HepG2 (cell line): Measurements from ENCODE around the gene OR7G1. TPM values are rescaled to one million over a fixed set of nuclear protein-coding genes. Genes with fewer than 3 reads are reported as not detected.

Source experiments
- ATAC-seq: fragments of 200-7000 bp; cut with Tn5 transposase; 3 replicates; pipeline ENCODE4 v1.9.1; 2020; ENCODE audit warnings: mild to moderate bottlenecking, moderate library complexity
- BruUV-seq: library from RNA; stranded (reverse); fragments of 400-500 nt; replicated peaks from 2 replicates; lab custom pipeline; 2021; lab: Mats Ljungman, UMichigan
- CTCF ChIA-PET: fragments of 300-600 bp; formaldehyde crosslinking; extraction: SDS; loops from one replicate; lab custom pipeline; 2021; ENCODE audit warnings: low total read pairs, inconsistent platforms, low intra/inter-chr PET ratio; lab: Yijun Ruan, JAX
- POLR2A ChIA-PET: fragments of 350-600 bp; sonication (Branson Sonifier 250); formaldehyde crosslinking; loops from one replicate; lab custom pipeline; 2020; ENCODE audit warnings: antibody characterized with exemption, inconsistent platforms; lab: Yijun Ruan, JAX
- DNase-seq: peaks from one replicate; pipeline ENCODE4 v3.0.0-alpha.2; 2015; ENCODE audit warnings: low spot score
- FAIRE-seq: peaks from 3 replicates; lab custom pipeline; 2011; peaks lifted over from hg19 to GRCh38; lab: Jason Lieb, UNC
- H2AFZ ChIP-seq: one replicate; pipeline ENCODE4 v1.6.1; 2011; ENCODE audit warnings: low read length, inconsistent platforms
- H3K27ac ChIP-seq: fragments of 300-600 bp; 3 replicates; pipeline ENCODE4 v1.8.0; 2011; ENCODE audit warnings: mixed run types, mild to moderate bottlenecking, mixed read lengths, low read length, inconsistent platforms; ENCODE audit not compliant: insufficient read depth; ENCODE audit errors: extremely low read length
- H3K27me3 ChIP-seq, 2 experiments: fragments of 200-600 bp in 1 of 2; 2 replicates in 1 of 2; 3 replicates in 1 of 2; pipeline versions ENCODE4 v1.6.0 to v1.8.0; 2011; ENCODE audit warnings: low read length in 2 of 2, mild to moderate bottlenecking in 2 of 2, moderate library complexity in 2 of 2, inconsistent platforms in 1 of 2; ENCODE audit not compliant: insufficient read depth in 2 of 2, control insufficient read depth in 1 of 2
- H3K36me3 ChIP-seq, 2 experiments: fragments of 200-600 bp in 1 of 2; replicated peaks in 1 of 2; 2 replicates in 1 of 2; 3 replicates in 1 of 2; pipeline versions ENCODE4 v1.5.1 to v1.8.0; 2011; ENCODE audit warnings: low read length in 2 of 2, inconsistent platforms in 1 of 2; ENCODE audit not compliant: insufficient read depth in 2 of 2, control insufficient read depth in 1 of 2
- H3K4me1 ChIP-seq: 2 replicates; pipeline ENCODE4 v1.5.1; 2012; ENCODE audit warnings: low read length, inconsistent platforms; ENCODE audit not compliant: insufficient read depth
- H3K4me2 ChIP-seq: 2 replicates; pipeline ENCODE4 v1.6.0; 2011; ENCODE audit warnings: low read depth, low read length, inconsistent platforms
- H3K4me3 ChIP-seq, 3 experiments: fragments of 200-600 bp in 1 of 3; sonication (generic), shearing (Covaris generic) in 1 of 3; replicated peaks in 1 of 3; 2 replicates each; pipeline ENCODE4 v1.5.1; 2011 to 2016; ENCODE audit warnings: low read length in 3 of 3, inconsistent platforms in 2 of 3, low read depth in 2 of 3, mild to moderate bottlenecking in 2 of 3, control low read depth in 1 of 3, mixed read lengths in 1 of 3; ENCODE audit not compliant: insufficient read depth in 1 of 3
- H3K79me2 ChIP-seq: one replicate; pipeline ENCODE4 v1.6.1; 2011; ENCODE audit warnings: low read length, inconsistent platforms; ENCODE audit not compliant: insufficient read depth
- H3K9ac ChIP-seq: 2 replicates; pipeline ENCODE4 v1.6.0; 2011; ENCODE audit warnings: mild to moderate bottlenecking, low read depth, low read length, inconsistent platforms; ENCODE audit not compliant: insufficient read depth
- H3K9me3 ChIP-seq: 2 replicates; pipeline ENCODE4 v1.5.1; 2012; ENCODE audit warnings: mild to moderate bottlenecking, low read length
- H4K20me1 ChIP-seq: 2 replicates; pipeline ENCODE4 v1.6.0; 2011; ENCODE audit warnings: inconsistent platforms, mild to moderate bottlenecking, low read length, moderate library complexity; ENCODE audit not compliant: insufficient read depth
- AKAP8 ChIP-seq: sonication (generic); formaldehyde crosslinking; IDR thresholded peaks from 2 replicates; pipeline ENCODE4 v1.5.1; 2020; ENCODE audit warnings: mild to moderate bottlenecking, missing genetic modification reagents
- HNRNPH1 ChIP-seq: fragments of 200-400 bp; formaldehyde crosslinking; optimal IDR thresholded peaks from 2 replicates; pipeline ENCODE3; 2017; ENCODE audit warnings: mild to moderate bottlenecking, low read depth, low read length
- RARA ChIP-seq: IDR thresholded peaks from 2 replicates; pipeline ENCODE4 v1.6.1; 2016; ENCODE audit warnings: missing genetic modification reagents, missing compliant biosample characterization
- ZFP36L1 ChIP-seq: sonication (generic); formaldehyde crosslinking; IDR thresholded peaks from 2 replicates; pipeline ENCODE4 v1.8.0; 2022; ENCODE audit warnings: mild to moderate bottlenecking, missing genetic modification reagents, moderate library complexity
- ZFX ChIP-seq: sonication (generic); formaldehyde crosslinking; IDR thresholded peaks from 2 replicates; pipeline ENCODE4 v1.4.0; 2020; ENCODE audit warnings: mild to moderate bottlenecking, low read depth, missing genetic modification reagents, moderate library complexity
- ZNF138 ChIP-seq: sonication (generic); formaldehyde crosslinking; IDR thresholded peaks from 2 replicates; pipeline ENCODE4 v1.5.0; 2020; ENCODE audit warnings: mild to moderate bottlenecking, low read depth, missing genetic modification reagents
- ZNF446 ChIP-seq: sonication (generic); formaldehyde crosslinking; IDR thresholded peaks from 2 replicates; pipeline ENCODE4 v1.5.0; 2020; ENCODE audit warnings: mild to moderate bottlenecking, missing genetic modification reagents
- ZNF567 ChIP-seq: sonication (generic); formaldehyde crosslinking; IDR thresholded peaks from 2 replicates; pipeline ENCODE4 v1.8.1; 2023; ENCODE audit warnings: mild to moderate bottlenecking, missing genetic modification reagents, borderline replicate concordance
- ZNF850 ChIP-seq: sonication (generic); formaldehyde crosslinking; conservative IDR thresholded peaks from 2 replicates; pipeline ENCODE4 v1.9.0; 2021; ENCODE audit warnings: mild to moderate bottlenecking, missing genetic modification reagents
- WGBS: methylation state at CpG from one replicate; pipeline ENCODE4 v1.1.6; 2017; ENCODE audit warnings: low lambda C conversion rate; 5-methylcytosine and 5-hydroxymethylcytosine counted together
- in situ Hi-C: cut with HindIII; loops from 2 replicates; pipeline ENCODE4 v1.10.0; 2017; ENCODE audit warnings: low pct_unique_long_range_greater_than_20kb; ENCODE audit not compliant: extremely low pct_ligation_motif_present
- intact Hi-C: fragments of 100-400 bp; cut with micrococcal nuclease; formaldehyde crosslinking; loops from one replicate; pipeline ENCODE4 v1.10.0; 2022; ENCODE audit not compliant: unreplicated experiment
- polyA plus RNA-seq, 8 experiments: library from polyadenylated mRNA; depleted of rRNA in 3 of 8; stranded (reverse) in 7 of 8; unstranded in 1 of 8; fragments of >200 nt; fragmentation: Illumina TruSeq in 4 of 8; extraction: Trizol in 4 of 8; gene quantifications; 2 replicates each; pipeline versions ENCODE4 v1.2.1 to v1.2.3, GENCODE V29; 2011 to 2016; ENCODE audit warnings: low read depth in 4 of 8, missing spikeins in 1 of 8, mixed read lengths in 1 of 8; ENCODE audit not compliant: insufficient read depth in 1 of 8
- total RNA-seq, 5 experiments: library from RNA; depleted of rRNA; stranded (reverse); fragments of >200 nt; fragmentation: Illumina TruSeq; extraction: Trizol; gene quantifications; 2 replicates each; pipeline ENCODE4 v1.2.3, GENCODE V29; 2016; ENCODE audit warnings: low read depth in 1 of 5
- TF ChIP-seq, protein P1 (sequence below): sonication (generic); formaldehyde crosslinking; IDR thresholded peaks from 2 replicates; pipeline ENCODE4 v1.5.0; 2020; ENCODE audit warnings: mild to moderate bottlenecking, missing genetic modification reagents
- TF ChIP-seq, protein P2 (sequence below): sonication (generic); formaldehyde crosslinking; IDR thresholded peaks from 2 replicates; pipeline ENCODE4 v1.4.0; 2020; ENCODE audit warnings: missing genetic modification reagents
- TF ChIP-seq, protein P3 (sequence below): sonication (generic); formaldehyde crosslinking; IDR thresholded peaks from 2 replicates; pipeline ENCODE4 v1.9.0; 2021; ENCODE audit warnings: missing genetic modification reagents, borderline replicate concordance
- TF ChIP-seq, protein P4 (sequence below), 2 experiments: fragments of 450-650 bp in 1 of 2; sonication (generic) in 1 of 2; formaldehyde crosslinking; IDR thresholded peaks; 2 replicates each; pipeline versions ENCODE4 v1.5.0 to v1.8.0; 2020 to 2022; ENCODE audit warnings: mild to moderate bottlenecking in 1 of 2, missing genetic modification reagents in 1 of 2

OR7G1 gene
- total and polyA plus RNA-seq, 2 of the 13 experiments (the other 11 are each of a cell fraction or from before 2014, with no cell fraction given), result not detected

DNA sequence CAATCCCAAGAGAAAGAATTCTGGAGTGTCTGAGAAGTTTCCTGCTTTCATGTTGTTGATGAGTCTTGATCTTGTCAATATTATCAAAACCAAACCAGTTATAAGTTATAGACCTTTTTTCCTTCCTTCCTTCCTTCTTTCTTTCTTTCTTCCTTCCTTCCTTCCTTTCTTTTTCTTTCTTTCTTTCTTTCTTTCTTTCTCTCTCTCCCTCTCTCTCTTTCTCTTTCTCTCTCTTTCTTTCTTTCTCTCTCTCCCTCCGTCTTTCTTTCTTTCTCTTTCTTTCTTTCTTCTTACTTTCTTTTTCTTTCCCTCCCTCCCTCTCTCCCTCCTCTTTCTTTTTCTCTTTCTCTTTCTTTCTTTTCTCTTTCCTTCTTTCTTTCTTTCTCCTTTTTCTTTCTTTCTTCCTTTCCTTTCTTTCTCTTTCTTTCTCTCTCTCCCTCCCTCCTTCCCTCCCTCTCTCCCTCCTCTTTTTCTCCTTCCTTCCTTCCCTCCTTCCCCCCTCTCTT is 11.4 kb upstream of the OR7G1 start, which contains the start of gene OR7G3 (continued):
- TF ChIP-seq, protein P1, sequence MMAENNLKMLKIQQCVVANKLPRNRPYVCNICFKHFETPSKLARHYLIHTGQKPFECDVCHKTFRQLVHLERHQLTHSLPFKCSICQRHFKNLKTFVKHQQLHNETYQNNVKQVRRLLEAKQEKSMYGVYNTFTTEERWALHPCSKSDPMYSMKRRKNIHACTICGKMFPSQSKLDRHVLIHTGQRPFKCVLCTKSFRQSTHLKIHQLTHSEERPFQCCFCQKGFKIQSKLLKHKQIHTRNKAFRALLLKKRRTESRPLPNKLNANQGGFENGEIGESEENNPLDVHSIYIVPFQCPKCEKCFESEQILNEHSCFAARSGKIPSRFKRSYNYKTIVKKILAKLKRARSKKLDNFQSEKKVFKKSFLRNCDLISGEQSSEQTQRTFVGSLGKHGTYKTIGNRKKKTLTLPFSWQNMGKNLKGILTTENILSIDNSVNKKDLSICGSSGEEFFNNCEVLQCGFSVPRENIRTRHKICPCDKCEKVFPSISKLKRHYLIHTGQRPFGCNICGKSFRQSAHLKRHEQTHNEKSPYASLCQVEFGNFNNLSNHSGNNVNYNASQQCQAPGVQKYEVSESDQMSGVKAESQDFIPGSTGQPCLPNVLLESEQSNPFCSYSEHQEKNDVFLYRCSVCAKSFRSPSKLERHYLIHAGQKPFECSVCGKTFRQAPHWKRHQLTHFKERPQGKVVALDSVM (CRISPR knock-in tag), result no peak

DNA sequence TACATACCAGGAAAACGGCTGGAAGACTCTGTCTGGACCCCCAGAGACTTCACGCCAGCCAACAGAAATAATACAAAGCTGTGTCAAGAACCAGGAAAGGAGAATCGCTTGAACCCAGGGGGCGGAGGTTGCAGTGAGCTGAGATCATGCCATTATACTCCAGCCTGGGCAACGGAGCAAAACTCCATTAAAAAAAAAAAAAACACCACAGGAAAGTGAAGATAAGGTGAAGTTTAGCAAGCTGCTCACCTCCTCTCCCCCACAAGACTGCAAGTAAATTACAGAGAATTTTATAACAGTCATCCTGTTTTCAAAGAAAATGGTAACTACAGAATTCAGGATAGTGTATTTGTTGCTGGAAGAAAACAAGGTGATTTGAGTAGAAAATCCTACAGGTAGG is 984 bp upstream of the OR7G1 start:
- H4K20me1 ChIP-seq, result no peaks in the 10 kb centered on the region
- WGBS, result 22% methylated on average over 5 of the region's 5 CpGs
- no peak overlapping the region for H3K4me3 ChIP-seq
- no peaks in the 10 kb centered on the region for H3K27me3 ChIP-seq
- in situ Hi-C loops (no loop called here), intact Hi-C loops (no loop called here)
- BruUV-seq, result no TSS peak
- no peaks in the 10 kb centered on the region for H3K36me3 ChIP-seq
- H3K4me1 ChIP-seq, result no peaks in the 10 kb centered on the region
- no peak overlapping the region for H2AFZ ChIP-seq
- no peak overlapping the region for H3K9ac ChIP-seq
- no peak overlapping the region for H3K4me2 ChIP-seq
- FAIRE-seq (no peak), DNase-seq (no peak), ATAC-seq (no peak)
- CTCF ChIA-PET, result no interaction called here
- no peak overlapping the region for H3K27ac ChIP-seq
- no peaks in the 10 kb centered on the region for H3K9me3 ChIP-seq
- H3K79me2 ChIP-seq, result no peaks in the 10 kb centered on the region
- POLR2A ChIA-PET, result no interaction called here
- no peak for TF ChIP-seq ZFX (CRISPR knock-in tag)
- TF ChIP-seq RARA (CRISPR knock-in tag), result no peak
- no peak for TF ChIP-seq ZNF138
- no peak for TF ChIP-seq ZFP36L1 (CRISPR knock-in tag)
- TF ChIP-seq, protein P2, sequence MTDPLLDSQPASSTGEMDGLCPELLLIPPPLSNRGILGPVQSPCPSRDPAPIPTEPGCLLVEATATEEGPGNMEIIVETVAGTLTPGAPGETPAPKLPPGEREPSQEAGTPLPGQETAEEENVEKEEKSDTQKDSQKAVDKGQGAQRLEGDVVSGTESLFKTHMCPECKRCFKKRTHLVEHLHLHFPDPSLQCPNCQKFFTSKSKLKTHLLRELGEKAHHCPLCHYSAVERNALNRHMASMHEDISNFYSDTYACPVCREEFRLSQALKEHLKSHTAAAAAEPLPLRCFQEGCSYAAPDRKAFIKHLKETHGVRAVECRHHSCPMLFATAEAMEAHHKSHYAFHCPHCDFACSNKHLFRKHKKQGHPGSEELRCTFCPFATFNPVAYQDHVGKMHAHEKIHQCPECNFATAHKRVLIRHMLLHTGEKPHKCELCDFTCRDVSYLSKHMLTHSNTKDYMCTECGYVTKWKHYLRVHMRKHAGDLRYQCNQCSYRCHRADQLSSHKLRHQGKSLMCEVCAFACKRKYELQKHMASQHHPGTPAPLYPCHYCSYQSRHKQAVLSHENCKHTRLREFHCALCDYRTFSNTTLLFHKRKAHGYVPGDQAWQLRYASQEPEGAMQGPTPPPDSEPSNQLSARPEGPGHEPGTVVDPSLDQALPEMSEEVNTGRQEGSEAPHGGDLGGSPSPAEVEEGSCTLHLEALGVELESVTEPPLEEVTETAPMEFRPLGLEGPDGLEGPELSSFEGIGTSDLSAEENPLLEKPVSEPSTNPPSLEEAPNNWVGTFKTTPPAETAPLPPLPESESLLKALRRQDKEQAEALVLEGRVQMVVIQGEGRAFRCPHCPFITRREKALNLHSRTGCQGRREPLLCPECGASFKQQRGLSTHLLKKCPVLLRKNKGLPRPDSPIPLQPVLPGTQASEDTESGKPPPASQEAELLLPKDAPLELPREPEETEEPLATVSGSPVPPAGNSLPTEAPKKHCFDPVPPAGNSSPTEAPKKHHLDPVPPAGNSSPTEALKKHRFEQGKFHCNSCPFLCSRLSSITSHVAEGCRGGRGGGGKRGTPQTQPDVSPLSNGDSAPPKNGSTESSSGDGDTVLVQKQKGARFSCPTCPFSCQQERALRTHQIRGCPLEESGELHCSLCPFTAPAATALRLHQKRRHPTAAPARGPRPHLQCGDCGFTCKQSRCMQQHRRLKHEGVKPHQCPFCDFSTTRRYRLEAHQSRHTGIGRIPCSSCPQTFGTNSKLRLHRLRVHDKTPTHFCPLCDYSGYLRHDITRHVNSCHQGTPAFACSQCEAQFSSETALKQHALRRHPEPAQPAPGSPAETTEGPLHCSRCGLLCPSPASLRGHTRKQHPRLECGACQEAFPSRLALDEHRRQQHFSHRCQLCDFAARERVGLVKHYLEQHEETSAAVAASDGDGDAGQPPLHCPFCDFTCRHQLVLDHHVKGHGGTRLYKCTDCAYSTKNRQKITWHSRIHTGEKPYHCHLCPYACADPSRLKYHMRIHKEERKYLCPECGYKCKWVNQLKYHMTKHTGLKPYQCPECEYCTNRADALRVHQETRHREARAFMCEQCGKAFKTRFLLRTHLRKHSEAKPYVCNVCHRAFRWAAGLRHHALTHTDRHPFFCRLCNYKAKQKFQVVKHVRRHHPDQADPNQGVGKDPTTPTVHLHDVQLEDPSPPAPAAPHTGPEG (CRISPR knock-in tag), result no peak
- TF ChIP-seq ZNF850 (CRISPR knock-in tag), result no peak
- TF ChIP-seq ZNF446 (CRISPR knock-in tag), result no peak
- no peak for TF ChIP-seq AKAP8 (CRISPR knock-in tag)
- TF ChIP-seq, protein P3, sequence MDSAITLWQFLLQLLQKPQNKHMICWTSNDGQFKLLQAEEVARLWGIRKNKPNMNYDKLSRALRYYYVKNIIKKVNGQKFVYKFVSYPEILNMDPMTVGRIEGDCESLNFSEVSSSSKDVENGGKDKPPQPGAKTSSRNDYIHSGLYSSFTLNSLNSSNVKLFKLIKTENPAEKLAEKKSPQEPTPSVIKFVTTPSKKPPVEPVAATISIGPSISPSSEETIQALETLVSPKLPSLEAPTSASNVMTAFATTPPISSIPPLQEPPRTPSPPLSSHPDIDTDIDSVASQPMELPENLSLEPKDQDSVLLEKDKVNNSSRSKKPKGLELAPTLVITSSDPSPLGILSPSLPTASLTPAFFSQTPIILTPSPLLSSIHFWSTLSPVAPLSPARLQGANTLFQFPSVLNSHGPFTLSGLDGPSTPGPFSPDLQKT (CRISPR knock-in tag), result no peak
- no peak for TF ChIP-seq ZNF567
- no peak for TF ChIP-seq HNRNPH1
- TF ChIP-seq, protein P4, sequence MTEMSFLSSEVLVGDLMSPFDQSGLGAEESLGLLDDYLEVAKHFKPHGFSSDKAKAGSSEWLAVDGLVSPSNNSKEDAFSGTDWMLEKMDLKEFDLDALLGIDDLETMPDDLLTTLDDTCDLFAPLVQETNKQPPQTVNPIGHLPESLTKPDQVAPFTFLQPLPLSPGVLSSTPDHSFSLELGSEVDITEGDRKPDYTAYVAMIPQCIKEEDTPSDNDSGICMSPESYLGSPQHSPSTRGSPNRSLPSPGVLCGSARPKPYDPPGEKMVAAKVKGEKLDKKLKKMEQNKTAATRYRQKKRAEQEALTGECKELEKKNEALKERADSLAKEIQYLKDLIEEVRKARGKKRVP (CRISPR knock-in tag; IDR thresholded peaks at IDR 0.05), result no peak
